GM12801 (cell line): ENCODE results near the gene MAP3K3.

Experiments
- TF ChIP-seq, protein P1 (sequence below): IDR thresholded peaks from one replicate; pipeline ENCODE4 v1.5.1; 2011; ENCODE audit warnings: control low read depth; ENCODE audit not compliant: insufficient read length; ENCODE audit errors: extremely low read depth

Gene MAP3K3

DNA sequence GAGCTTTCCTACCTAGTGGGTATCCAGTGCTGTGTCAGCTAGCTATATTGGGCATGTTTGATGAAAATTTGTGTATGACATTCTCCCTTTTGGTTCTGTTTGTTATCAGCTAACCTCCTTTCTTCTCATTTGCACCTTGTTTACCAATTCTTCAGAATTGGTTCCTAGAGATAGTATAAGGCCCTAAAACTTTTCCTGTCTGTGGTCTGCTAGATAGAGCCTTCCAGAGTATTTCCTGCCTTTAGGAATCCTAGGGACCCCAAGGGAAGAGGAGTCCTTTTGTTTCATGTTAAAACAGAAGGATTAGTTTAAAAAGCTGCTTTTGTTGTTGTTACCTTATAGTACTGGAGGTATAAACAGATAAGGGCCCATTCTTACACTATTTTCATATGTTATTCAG lies 11.5 kb downstream of the MAP3K3 start:
- TF ChIP-seq, protein P1, sequence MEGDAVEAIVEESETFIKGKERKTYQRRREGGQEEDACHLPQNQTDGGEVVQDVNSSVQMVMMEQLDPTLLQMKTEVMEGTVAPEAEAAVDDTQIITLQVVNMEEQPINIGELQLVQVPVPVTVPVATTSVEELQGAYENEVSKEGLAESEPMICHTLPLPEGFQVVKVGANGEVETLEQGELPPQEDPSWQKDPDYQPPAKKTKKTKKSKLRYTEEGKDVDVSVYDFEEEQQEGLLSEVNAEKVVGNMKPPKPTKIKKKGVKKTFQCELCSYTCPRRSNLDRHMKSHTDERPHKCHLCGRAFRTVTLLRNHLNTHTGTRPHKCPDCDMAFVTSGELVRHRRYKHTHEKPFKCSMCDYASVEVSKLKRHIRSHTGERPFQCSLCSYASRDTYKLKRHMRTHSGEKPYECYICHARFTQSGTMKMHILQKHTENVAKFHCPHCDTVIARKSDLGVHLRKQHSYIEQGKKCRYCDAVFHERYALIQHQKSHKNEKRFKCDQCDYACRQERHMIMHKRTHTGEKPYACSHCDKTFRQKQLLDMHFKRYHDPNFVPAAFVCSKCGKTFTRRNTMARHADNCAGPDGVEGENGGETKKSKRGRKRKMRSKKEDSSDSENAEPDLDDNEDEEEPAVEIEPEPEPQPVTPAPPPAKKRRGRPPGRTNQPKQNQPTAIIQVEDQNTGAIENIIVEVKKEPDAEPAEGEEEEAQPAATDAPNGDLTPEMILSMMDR = no peak

DNA sequence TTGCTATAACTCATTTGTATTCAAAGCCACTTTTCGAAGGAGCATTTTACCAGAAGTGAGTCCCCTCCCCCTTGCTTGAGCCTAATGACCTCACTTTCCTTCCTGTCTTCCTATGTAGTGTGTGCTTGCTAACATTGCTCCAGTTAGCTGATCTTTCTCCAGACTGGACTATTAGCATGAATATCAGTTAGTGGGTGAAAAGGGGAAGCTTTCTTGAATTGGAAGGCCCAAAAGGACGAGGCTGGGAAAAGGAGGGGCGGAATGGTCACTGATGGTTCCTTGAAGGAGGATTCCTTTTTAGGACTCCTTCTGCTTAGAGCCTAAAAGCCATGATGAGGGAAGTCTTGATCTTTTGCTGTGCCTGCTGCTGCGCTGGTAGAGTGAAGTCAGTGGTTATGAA lies 11.9 kb downstream of the MAP3K3 start:
- TF ChIP-seq, protein P1 = no peak

DNA sequence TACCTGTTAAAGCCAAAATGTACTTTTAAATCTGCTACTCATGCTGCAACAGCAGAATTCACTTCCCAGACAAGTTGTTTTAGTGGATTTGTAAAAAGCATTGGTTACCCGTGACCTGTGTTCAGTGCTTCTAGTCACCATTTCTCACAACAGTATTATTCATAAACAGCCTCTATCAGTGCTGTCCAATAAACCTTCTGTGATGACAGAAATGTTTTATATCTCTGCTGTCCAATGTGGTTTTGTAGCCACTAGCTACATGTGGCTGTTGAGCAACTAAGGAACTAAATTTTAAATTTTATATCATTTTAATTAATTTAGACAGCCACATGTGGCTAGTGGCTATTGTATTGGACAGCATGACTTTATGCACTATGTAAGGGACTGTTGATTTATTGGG lies 12.6 kb downstream of the MAP3K3 start:
- TF ChIP-seq, protein P1 = no peak

DNA sequence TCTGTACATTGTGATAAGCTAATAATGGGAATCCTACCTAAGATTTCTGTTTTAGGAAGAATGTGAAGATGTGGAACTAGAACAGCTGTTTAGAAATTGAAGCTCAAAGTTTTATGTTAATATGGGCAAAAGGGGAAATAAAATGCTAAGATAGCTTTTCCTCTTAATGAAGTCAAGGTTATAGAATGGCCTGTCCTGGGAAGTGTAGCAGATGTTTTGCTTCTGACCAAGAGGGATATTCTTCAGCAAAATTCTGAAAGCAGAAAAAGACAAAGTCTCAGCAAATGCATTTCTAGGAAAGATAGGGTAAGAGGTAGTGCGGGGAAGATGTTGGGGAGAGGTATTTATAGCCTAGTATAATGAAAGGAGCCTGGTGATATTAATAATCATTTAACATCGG lies 13.1 kb downstream of the MAP3K3 start:
- TF ChIP-seq, protein P1 = no peak

DNA sequence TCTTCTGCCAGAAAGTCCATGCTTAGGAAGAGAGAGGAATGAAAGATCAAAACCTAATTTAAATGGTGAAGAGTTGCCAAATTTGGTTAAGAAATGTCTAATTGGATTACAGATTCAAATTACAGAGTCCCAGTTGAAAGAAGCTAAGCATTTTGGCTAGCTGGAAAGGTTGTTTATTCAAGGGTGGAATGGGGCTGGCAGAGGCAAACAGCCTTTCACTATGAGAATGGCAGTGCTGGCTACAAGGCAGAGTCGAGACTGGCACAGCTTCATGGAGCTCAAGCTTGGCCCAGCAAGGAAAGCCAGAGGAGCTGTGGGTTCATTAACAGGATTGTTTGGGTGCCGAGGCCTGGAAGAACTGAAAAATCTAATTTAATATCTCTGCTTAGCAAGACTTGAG lies 13.6 kb downstream of the MAP3K3 start:
- TF ChIP-seq, protein P1 = no peak

DNA sequence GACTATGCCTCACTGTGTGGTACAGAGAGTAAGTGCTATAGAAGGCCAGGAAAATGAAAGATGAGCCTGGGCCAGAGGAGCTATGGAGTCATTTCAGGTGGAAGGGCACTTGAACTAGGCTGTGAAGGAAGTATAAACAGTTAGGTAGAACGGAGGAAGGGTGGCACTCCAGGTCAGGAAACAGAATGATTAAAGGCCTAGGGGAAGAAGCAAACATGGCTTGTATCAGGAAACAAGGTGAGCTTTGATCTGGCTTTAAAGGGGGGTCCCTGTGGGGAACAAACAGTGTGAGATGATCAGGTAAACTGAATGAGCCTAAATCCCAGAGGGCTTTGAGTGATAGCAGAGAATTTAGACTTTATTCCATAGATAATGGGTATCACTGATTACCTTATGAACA lies 16.9 kb downstream of the MAP3K3 start:
- TF ChIP-seq, protein P1 = no peak

DNA sequence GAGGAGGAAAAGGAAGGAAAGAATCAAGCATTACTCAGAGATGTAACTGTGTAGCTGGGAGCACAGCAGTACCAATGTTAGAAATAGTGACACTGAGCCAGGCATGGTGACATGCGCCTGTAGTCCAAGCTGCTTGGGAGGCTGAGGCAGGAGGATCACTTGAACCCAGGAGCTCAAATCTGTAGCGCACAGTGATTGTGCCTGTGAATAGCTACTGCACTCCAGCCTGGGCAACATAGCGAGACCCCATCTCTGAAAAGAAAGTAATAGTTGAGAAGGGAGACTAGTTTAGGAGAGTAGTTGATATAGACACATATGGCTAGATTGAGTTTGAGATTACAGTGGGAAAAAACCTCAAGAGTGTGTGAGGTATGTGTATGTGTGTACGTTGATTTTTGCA lies 17.8 kb downstream of the MAP3K3 start:
- TF ChIP-seq, protein P1 = no peak
